ENCODE results near the gene KCNH1.

DNA sequence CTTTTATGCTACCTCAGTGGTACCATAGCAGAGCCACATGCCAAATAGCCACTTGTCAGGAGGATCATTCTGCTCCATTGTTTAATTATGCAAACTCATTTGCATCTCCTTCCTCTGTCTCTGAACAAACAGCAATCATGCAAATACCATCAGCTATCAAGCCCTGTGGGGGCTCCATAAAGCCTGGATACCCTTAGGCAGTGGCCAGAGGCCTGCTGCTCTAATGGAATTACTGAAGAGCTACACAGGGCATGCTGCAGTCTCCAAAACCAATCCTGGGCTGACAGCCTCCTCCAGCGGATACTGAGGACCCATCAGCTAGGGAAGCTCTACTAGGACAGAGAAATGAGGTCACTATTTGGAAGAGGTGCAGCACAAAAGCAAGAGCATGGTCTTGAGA, 376.3 kb downstream of the KCNH1 start:
- TF ChIP-seq, protein P1, sequence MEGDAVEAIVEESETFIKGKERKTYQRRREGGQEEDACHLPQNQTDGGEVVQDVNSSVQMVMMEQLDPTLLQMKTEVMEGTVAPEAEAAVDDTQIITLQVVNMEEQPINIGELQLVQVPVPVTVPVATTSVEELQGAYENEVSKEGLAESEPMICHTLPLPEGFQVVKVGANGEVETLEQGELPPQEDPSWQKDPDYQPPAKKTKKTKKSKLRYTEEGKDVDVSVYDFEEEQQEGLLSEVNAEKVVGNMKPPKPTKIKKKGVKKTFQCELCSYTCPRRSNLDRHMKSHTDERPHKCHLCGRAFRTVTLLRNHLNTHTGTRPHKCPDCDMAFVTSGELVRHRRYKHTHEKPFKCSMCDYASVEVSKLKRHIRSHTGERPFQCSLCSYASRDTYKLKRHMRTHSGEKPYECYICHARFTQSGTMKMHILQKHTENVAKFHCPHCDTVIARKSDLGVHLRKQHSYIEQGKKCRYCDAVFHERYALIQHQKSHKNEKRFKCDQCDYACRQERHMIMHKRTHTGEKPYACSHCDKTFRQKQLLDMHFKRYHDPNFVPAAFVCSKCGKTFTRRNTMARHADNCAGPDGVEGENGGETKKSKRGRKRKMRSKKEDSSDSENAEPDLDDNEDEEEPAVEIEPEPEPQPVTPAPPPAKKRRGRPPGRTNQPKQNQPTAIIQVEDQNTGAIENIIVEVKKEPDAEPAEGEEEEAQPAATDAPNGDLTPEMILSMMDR (conservative IDR thresholded peaks at IDR 0.05), result no peak
- no peak for TF ChIP-seq ZFX (IDR thresholded peaks at IDR 0.05)
